ENCODE measurements around the gene ADGRL2. TPM values are rescaled to one million over a fixed set of nuclear protein-coding genes. Genes with fewer than 3 reads are reported as not detected.

ADGRL2 gene
- polyA plus RNA-seq, 1 donor from 2014 or later, result 190 TPM

DNA sequence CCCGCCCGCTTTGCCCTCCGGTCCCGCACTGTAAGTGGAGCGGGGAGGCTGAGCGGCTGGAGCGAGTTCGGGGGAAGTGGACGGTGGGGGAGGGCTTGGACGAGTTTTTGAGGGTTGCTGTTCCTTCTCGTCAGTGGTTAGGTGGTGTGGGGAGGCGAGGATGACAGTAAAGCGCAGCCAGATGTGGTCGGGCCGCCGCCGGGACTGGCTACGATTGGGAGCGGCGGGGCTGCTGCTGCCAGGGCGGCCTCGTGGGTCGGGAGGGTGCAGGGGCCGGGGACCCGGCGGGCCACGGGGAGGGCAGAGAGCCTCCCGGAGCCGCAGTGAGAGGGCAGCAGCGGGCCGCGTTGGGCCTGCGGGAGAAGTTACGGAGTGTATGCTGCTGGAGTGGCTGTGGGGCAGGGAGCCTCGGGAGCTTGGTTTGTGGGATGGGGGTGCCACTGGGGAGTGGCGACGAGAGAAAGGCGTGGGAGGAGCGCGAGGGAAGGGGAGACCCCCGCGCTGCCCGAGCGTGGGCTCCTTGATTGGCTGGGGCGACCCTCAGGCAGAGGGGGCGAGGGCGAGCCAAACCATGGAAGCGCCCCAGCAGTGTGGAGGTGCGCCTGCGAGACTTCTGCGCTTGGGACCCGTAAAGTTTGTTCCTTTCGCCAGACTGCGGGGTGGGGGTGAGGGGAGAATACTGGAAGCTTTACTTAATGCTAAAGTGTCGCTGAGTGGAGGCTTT lies 2.1 kb downstream of the ADGRL2 start:
- Histone ChIP-seq H3K27ac (ENCODE audit: low read length) (peak overlapping the region; percentile 78), H3F3A (ENCODE audit: insufficient read depth, low read length, poor library complexity, severe bottlenecking) (peaks cover 9% of the 10 kb centered on the region), H3K4me3 (ENCODE audit: low read length) (peak overlapping the region; percentile 85), H3K9me3 (ENCODE audit: low read length) (no peaks in the 10 kb centered on the region), H3K9ac (ENCODE audit: low read length) (peak overlapping the region; percentile 93), H2AFZ (ENCODE audit: low read depth, low read length) (peak overlapping the region; percentile 21), H4K20me1 (ENCODE audit: insufficient read depth) (no peaks in the 10 kb centered on the region), H3K79me2 (replicated peaks; ENCODE audit: insufficient read depth, low read length) (peaks cover 57% of the 10 kb centered on the region), H3K27me3 (ENCODE audit: insufficient read depth, low read depth, low read length) (no peaks in the 10 kb centered on the region), H3K9me2 (ENCODE audit: insufficient read depth, low read length) (no peaks in the 10 kb centered on the region), H3K36me3 (ENCODE audit: insufficient read depth, low read length) (no peaks in the 10 kb centered on the region), H3K4me2 (ENCODE audit: low read length) (peak overlapping the region; percentile 94)
- TF ChIP-seq RAD21 (conservative IDR thresholded peaks at IDR 0.05) (peak; percentile 75), REST (IDR thresholded peaks at IDR 0.05; ENCODE audit: borderline replicate concordance) (no peak), EP300 (conservative IDR thresholded peaks at IDR 0.05; ENCODE audit: poor library complexity, severe bottlenecking) (no peak), MXI1 (conservative IDR thresholded peaks at IDR 0.05; ENCODE audit: poor library complexity, severe bottlenecking) (peak; percentile 37), TAF1 (IDR thresholded peaks at IDR 0.05; ENCODE audit: low read depth) (no peak), SMC3 (conservative IDR thresholded peaks at IDR 0.05; ENCODE audit: poor library complexity) (peak; percentile 67), EZH2 (IDR thresholded peaks at IDR 0.05; ENCODE audit: borderline replicate concordance, insufficient read depth, low read length, poor library complexity, severe bottlenecking) (no peak), POLR2AphosphoS5 (IDR thresholded peaks at IDR 0.05) (peak; percentile 26)
- TF ChIP-seq, protein P1, sequence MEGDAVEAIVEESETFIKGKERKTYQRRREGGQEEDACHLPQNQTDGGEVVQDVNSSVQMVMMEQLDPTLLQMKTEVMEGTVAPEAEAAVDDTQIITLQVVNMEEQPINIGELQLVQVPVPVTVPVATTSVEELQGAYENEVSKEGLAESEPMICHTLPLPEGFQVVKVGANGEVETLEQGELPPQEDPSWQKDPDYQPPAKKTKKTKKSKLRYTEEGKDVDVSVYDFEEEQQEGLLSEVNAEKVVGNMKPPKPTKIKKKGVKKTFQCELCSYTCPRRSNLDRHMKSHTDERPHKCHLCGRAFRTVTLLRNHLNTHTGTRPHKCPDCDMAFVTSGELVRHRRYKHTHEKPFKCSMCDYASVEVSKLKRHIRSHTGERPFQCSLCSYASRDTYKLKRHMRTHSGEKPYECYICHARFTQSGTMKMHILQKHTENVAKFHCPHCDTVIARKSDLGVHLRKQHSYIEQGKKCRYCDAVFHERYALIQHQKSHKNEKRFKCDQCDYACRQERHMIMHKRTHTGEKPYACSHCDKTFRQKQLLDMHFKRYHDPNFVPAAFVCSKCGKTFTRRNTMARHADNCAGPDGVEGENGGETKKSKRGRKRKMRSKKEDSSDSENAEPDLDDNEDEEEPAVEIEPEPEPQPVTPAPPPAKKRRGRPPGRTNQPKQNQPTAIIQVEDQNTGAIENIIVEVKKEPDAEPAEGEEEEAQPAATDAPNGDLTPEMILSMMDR (IDR thresholded peaks at IDR 0.05; ENCODE audit: poor library complexity, severe bottlenecking), result peak; percentile 70

GRCh38 chr1:81803431-81804110 lies 2.8 kb downstream of the ADGRL2 start:
- Histone ChIP-seq H3K9me3 (ENCODE audit: low read length) (no peaks in the 10 kb centered on the region), H3K9me2 (ENCODE audit: insufficient read depth, low read length) (no peaks in the 10 kb centered on the region), H3K79me2 (replicated peaks; ENCODE audit: insufficient read depth, low read length) (peaks cover 64% of the 10 kb centered on the region), H3K27me3 (ENCODE audit: insufficient read depth, low read depth, low read length) (no peaks in the 10 kb centered on the region), H3K9ac (ENCODE audit: low read length) (peak overlapping the region; percentile 93), H3K36me3 (ENCODE audit: insufficient read depth, low read length) (no peaks in the 10 kb centered on the region), H2AFZ (ENCODE audit: low read depth, low read length) (no peak overlapping the region), H3K4me3 (ENCODE audit: low read length) (peak overlapping the region; percentile 85), H3K27ac (ENCODE audit: low read length) (peak overlapping the region; percentile 78), H3F3A (ENCODE audit: insufficient read depth, low read length, poor library complexity, severe bottlenecking) (peaks cover 9% of the 10 kb centered on the region), H3K4me2 (ENCODE audit: low read length) (peak overlapping the region; percentile 94), H4K20me1 (ENCODE audit: insufficient read depth) (no peaks in the 10 kb centered on the region)
- no peak for TF ChIP-seq EP300 (conservative IDR thresholded peaks at IDR 0.05; ENCODE audit: poor library complexity, severe bottlenecking)
- peak; percentile 40 for TF ChIP-seq REST (IDR thresholded peaks at IDR 0.05; ENCODE audit: borderline replicate concordance)
- TF ChIP-seq POLR2AphosphoS5 (IDR thresholded peaks at IDR 0.05), result peak; percentile 39

All from neural cell (in vitro differentiated cells).